Neutrophil (primary cell): Measurements from ENCODE around the gene IGF2R.
A peak's percentile ranks its signal among the peaks of the same experiment; 100 is the strongest.
"Not testable (repeated sequence)": the region's sequence is repeated elsewhere in the genome, so short reads cannot be mapped to it uniquely, and the experiment has no call there.

ENCODE experiments used
- H3K27ac ChIP-seq: fragments of 200-600 bp; sonication (generic); 2 replicates; pipeline ENCODE4 v1.5.1; 2016; ENCODE audit warnings: mild to moderate bottlenecking, moderate library complexity
- H3K27me3 ChIP-seq: fragments of 200-600 bp; sonication (generic); 2 replicates; pipeline ENCODE4 v1.6.0; 2016; ENCODE audit warnings: mild to moderate bottlenecking
- H3K36me3 ChIP-seq: fragments of 200-600 bp; sonication (generic); 2 replicates; pipeline ENCODE4 v1.5.1; 2017
- H3K4me1 ChIP-seq, 2 experiments: fragments of 200-600 bp in 1 of 2; sonication (generic) in 1 of 2; 1 replicate in 1 of 2; 2 replicates in 1 of 2; pipeline versions ENCODE4 v1.5.1 to v1.6.1; 2013 to 2016; ENCODE audit warnings: low read depth in 1 of 2, low read length in 1 of 2, mild to moderate bottlenecking in 1 of 2, moderate library complexity in 1 of 2; ENCODE audit not compliant: control insufficient read depth in 1 of 2, insufficient read depth in 1 of 2
- H3K4me3 ChIP-seq, 2 experiments: fragments of 200-600 bp in 1 of 2; sonication (generic) in 1 of 2; 1 replicate in 1 of 2; 2 replicates in 1 of 2; pipeline ENCODE4 v1.5.1; 2013 to 2016; ENCODE audit warnings: low read depth in 1 of 2, low read length in 1 of 2, mild to moderate bottlenecking in 1 of 2, moderate library complexity in 1 of 2
- H3K9me3 ChIP-seq: fragments of 200-600 bp; sonication (generic); 2 replicates; pipeline ENCODE4 v1.5.1; 2016
- TF ChIP-seq, protein P1 (sequence below): fragments of 200-600 bp; sonication (generic); IDR thresholded peaks from 2 replicates; pipeline ENCODE4 v1.5.1; 2016; ENCODE audit warnings: antibody characterized with exemption

The IGF2R gene

DNA sequence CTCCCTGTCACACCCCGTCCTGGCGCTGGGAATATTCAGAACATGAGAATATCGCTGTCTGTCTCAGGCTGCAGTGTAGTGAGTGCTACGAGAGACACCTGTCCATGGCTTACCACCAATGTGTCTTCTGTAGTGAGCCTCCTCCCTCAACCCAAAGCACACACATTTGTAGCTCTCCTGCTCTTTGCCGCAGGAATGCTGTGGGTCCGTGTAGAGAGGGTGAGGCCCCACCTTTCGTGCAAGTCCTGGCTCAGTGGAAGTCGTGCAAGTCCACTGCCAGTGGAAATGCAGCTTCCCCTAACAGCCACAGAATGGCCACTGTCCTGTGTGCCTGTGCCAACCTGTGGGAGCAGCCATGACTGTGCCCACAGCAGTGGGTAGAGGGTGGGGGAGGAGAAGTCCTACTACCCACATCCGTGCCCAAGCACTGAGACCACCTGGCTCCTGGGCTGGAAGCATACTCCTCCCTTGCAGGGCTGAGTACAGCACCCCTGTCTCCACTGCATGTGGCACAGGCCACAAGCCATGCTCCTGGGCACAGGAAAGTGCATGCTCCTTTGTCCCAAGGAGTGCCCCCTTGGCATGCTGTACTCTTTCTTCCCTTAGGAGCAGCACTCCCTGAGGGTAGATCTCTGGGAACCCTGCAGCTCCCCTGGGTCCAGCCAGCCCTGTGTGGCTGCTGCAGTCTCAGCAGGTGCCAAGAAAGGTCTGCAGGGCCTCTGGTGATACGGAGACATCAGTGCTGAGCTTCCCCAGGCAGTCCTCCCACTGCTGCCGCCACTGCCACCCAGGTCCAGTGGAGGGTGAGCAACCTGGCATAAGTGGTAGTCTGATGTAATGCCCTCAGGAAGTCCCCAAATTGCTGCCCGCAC, 28.0 kb downstream of the IGF2R start:
- TF ChIP-seq, protein P1, sequence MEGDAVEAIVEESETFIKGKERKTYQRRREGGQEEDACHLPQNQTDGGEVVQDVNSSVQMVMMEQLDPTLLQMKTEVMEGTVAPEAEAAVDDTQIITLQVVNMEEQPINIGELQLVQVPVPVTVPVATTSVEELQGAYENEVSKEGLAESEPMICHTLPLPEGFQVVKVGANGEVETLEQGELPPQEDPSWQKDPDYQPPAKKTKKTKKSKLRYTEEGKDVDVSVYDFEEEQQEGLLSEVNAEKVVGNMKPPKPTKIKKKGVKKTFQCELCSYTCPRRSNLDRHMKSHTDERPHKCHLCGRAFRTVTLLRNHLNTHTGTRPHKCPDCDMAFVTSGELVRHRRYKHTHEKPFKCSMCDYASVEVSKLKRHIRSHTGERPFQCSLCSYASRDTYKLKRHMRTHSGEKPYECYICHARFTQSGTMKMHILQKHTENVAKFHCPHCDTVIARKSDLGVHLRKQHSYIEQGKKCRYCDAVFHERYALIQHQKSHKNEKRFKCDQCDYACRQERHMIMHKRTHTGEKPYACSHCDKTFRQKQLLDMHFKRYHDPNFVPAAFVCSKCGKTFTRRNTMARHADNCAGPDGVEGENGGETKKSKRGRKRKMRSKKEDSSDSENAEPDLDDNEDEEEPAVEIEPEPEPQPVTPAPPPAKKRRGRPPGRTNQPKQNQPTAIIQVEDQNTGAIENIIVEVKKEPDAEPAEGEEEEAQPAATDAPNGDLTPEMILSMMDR: no peak

DNA sequence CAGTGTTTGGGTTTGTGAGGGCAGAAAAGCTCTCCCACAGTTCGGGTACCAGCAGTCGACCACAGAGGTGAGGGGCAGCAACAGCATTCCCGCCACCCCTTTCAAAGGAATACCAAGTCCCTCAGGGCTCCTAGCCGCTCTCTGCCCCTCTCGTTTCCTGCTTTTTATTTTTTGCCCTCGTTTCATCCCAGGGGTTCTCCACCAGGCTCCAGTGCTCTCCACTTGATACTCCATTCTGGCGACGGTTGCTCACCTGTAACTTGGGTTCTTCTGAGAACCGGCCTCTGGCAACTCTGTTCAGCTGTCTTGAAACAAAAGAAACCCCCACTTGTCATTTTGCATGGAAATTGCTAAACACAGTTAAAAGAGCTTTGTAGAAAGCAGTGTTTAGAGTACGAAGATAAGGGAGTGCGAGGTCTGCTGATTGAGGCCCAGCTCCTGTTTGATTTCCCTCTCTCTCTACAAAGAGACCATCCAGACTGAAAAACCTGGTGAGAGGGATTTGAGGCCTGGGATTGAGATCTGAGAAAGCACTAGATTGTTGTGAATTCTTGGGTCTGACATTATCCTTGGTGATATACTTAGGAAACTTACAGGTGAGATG, 28.7 kb downstream of the IGF2R start:
- no peak overlapping the region for H3K4me3 ChIP-seq
- H3K27ac ChIP-seq: peak overlapping the region; percentile 47
- peaks cover 7 to 30% of the 10 kb centered on the region in 2 experiments for H3K4me1 ChIP-seq
- H3K36me3 ChIP-seq: peaks cover 75% of the 10 kb centered on the region
- TF ChIP-seq, protein P1: no peak
- no peaks in the 10 kb centered on the region for H3K9me3 ChIP-seq
- no peaks in the 10 kb centered on the region for H3K27me3 ChIP-seq

More for the DNA sequence above, 28.0 kb downstream of the IGF2R start:
- Histone ChIP-seq H3K36me3 (peaks cover 81% of the 10 kb centered on the region), H3K4me3 (no peak overlapping the region), H3K27me3 (no peaks in the 10 kb centered on the region), H3K4me1 (peaks cover 7 to 36% of the 10 kb centered on the region in 2 experiments), H3K9me3 (no peaks in the 10 kb centered on the region), H3K27ac (no peak overlapping the region)

DNA sequence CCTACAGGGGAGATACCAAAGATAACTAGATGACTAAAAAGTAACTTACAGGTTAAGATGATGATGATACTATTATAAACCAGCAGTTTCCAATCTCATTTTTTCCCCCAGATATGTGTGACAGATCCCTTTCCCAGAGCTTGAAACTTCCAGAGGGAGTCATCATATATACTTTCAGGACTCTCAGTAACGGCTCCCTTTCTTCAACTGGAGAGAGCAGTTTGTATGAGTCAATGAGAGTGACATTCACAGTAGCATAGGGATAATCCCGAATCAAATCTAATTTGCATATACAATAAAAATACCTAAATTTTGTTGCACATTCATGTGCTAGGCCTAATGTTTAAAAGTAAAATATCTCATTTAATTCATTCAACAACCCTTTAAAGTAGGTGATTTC, 29.7 kb downstream of the IGF2R start:
- H3K27ac ChIP-seq: no peak overlapping the region
- H3K36me3 ChIP-seq: peaks cover 73% of the 10 kb centered on the region
- H3K4me1 ChIP-seq: peaks cover 0 to 21% of the 10 kb centered on the region in 2 experiments
- H3K27me3 ChIP-seq: no peaks in the 10 kb centered on the region
- TF ChIP-seq, protein P1: no peak
- no peak overlapping the region for H3K4me3 ChIP-seq
- H3K9me3 ChIP-seq: no peaks in the 10 kb centered on the region

DNA sequence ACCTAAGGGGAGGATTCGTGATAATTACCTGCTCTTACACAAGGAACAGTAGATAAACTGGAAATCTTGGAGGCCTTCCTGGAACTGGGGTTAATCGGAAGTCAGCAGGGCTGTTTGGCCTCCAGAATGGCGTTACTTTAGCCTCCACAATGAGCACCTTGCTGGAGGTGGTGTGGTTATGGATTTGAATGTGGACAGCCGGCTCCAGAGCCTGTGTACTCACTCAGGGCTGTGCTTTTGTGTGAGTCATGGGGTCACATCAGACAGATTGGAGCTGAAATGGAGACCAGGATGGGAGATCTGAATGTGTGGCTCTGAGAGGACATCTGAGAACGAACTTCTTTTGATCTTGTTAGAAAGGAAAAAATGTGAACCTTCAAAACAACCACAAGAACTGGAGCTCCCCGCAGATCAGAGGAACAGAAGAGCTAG, 30.4 kb downstream of the IGF2R start:
- Histone ChIP-seq H3K27me3 (no peaks in the 10 kb centered on the region), H3K27ac (no peak overlapping the region), H3K4me3 (no peak overlapping the region), H3K9me3 (no peaks in the 10 kb centered on the region), H3K4me1 (peaks cover 0 to 24% of the 10 kb centered on the region in 2 experiments), H3K36me3 (peaks cover 75% of the 10 kb centered on the region)
- TF ChIP-seq, protein P1: no peak

DNA sequence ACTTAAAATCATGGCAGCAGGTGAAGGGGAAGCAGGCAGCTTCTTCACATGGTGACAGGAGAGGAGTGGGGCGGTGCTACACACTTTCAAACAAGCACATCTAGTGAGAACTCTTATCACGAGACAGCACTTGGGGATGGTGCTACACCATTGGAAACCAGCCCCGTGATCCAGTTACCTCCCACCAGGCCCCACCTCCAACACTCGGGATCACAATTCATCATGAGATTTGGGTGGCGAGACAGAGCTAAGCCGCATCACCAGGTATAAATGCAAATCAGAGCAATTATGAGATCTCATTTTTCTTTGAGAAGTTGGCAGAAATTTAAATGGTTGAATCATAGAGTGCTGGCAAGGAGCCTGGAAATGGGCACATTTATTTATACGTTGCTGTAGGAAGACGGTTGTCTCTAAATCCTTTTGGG, 31.4 kb downstream of the IGF2R start:
- peak overlapping the region; percentile 30 for H3K27ac ChIP-seq
- peaks cover 82% of the 10 kb centered on the region for H3K36me3 ChIP-seq
- peaks cover 3% of the 10 kb centered on the region for H3K27me3 ChIP-seq
- H3K4me1 ChIP-seq: peaks cover 6 to 28% of the 10 kb centered on the region in 2 experiments
- TF ChIP-seq, protein P1: no peak
- no peaks in the 10 kb centered on the region for H3K9me3 ChIP-seq
- no peak overlapping the region for H3K4me3 ChIP-seq

DNA sequence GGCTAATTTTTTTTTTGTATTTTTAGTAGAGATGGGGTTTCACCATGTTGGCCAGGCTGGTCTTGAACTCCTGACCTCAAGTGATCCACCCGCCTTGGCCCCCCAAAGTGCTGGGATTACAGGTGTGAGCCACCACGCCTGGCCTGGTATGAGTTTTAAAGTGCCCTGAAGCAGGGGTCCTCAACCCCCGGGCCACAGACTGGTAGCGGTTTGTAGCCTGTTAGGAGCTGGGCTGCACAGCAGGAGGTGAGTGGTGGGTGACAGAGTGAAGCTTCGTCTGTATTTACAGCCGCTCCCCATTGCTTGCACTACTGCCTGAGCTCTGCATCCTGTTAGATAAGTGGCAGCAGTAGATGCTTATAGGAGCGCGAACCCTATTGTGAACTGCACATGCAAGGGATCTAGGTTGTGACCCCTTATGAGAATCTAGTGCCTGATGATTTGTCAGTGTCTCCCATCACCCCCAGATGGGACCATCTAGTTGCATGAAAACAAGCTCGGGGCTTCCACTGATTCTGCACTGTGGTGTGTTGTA, 32.1 kb downstream of the IGF2R start:
- H3K36me3 ChIP-seq: peaks cover 82% of the 10 kb centered on the region
- H3K27me3 ChIP-seq, H3K4me3 ChIP-seq, H3K27ac ChIP-seq, H3K9me3 ChIP-seq: not testable (repeated sequence)
- H3K4me1 ChIP-seq: peaks cover 7 to 34% of the 10 kb centered on the region in 2 experiments
